Anterior cingulate cortex (tissue), 58 donors: ENCODE measurements around the gene MAB21L3.
A peak's percentile ranks its signal among the peaks of the same experiment; 100 is the strongest.

ENCODE experiments used
- DNase-seq, 58 donors: peaks; one replicate each; lab custom pipeline; 2025; lab: John Stamatoyannopoulos, UW

Gene MAB21L3

GRCh38 chr1:116161390-116161789 lies 50.2 kb downstream of the MAB21L3 start:
- no peak for DNase-seq

GRCh38 chr1:116161877-116162390 lies 50.7 kb downstream of the MAB21L3 start:
- DNase-seq: no peak

- DNase-seq: no peak
These were observed 52.3 kb downstream of the MAB21L3 start for GRCh38 chr1:116163533-116163932.

DNA sequence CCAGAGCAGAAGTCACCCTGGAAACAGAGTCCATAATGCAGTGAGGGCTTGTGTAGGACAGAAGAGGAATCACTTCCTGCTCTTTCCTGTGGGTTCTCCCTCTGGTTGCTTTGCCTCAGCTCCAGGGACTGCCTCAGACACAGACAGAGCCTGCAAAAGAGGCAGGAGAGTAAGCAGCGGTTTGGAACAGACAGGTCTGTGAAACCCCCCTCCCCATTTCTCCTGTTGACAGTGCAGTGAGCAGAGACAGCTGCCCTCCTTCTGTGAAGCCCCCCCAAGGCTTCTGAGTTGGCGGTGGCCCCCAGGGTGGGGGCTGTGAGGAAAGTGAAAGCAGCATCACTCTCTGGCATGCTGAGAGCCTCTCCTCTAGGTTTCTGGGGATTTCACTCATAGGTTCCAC lies 53.0 kb downstream of the MAB21L3 start:
- DNase-seq: peak in 3 of 58 donors; percentile 16 to 68 (median 19)

DNA sequence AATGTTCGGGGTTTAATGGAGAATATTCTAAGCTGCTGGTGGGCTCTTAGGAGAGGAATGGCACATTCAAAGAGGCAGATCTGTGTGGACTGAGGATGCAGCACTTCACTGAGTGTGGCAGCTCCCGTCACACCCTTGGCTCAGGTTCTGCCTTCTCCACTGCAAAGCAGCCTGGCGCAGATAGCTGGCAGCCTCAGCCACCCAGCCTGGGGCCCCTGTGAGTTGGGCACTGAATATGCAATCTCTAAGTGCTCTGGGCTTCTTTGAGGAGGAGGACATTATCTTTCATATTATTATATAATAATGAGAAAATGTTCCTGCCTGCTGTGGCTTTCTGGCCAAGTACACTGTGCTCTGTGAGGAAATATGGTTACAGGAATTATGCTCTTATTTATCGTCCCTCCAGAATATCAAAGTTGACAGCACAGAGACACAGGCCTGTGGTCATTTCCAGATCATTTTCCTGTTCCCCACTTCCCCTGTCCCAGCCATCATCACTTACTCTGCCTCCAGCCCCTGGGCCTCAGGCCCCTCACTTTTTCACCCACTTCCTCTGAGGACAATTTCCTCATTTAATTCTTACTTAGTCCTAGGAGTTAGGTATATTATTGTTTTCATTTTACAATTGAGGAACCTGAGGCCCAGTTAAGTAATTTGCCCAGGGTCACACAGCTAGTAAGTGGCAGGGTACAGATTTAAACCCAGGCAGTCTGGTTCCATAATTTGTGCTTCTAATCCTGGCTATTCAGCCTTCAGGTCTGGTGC lies 53.6 kb downstream of the MAB21L3 start:
- DNase-seq: peak in 35 of 58 donors; percentile 14 to 73 (median 36)

- DNase-seq: peak in 2 of 58 donors; percentile 12 to 18
These were observed 54.4 kb downstream of the MAB21L3 start for GRCh38 chr1:116165572-116165971.

DNA sequence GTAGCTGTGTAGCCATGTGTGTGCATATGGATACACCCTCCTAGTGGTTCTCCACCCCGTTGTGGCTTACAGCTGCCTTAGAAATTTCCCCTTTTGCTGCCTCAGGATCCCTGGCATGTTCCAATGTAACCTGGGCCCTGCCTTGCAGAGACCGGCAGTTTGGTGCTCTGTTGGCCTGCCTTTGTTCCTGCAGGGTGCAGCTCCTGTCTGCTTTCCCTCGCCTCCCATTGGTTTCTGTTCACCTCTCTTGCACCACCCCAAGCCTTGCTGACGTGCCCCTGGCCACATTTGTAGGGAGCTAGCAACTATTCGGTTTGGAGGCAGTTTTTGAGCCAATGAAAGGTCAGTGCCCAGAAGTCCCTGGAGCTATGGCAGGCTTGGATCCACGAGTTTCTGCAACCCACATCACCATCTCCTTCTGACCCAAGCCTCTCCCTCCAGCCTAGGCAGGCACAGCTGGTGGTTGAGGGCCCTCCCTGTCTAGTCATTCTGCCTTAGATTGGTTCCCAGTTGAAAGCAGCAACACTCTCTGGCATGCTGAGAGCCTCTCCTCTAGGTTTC lies 54.9 kb downstream of the MAB21L3 start:
- no peak for DNase-seq

DNA sequence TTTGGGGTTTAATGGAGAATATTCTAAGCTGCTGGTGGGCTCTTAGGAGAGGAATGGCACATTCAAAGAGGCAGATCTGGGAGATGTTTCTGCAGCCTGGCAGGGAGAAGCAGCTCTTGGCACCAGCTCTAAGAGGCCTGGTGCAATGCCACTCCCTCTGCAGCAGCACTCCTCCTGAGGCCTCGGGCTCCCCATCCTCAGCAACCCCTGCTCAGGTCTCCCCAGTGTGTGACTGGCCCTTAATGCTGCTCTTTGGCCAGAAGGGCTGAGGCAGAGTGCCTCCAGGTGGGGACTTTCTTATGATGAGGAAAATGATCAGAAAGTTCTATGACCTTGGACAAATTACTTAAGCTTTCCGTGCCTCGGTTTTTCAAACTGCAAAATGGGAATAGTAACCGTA lies 55.5 kb downstream of the MAB21L3 start:
- DNase-seq: no peak

DNA sequence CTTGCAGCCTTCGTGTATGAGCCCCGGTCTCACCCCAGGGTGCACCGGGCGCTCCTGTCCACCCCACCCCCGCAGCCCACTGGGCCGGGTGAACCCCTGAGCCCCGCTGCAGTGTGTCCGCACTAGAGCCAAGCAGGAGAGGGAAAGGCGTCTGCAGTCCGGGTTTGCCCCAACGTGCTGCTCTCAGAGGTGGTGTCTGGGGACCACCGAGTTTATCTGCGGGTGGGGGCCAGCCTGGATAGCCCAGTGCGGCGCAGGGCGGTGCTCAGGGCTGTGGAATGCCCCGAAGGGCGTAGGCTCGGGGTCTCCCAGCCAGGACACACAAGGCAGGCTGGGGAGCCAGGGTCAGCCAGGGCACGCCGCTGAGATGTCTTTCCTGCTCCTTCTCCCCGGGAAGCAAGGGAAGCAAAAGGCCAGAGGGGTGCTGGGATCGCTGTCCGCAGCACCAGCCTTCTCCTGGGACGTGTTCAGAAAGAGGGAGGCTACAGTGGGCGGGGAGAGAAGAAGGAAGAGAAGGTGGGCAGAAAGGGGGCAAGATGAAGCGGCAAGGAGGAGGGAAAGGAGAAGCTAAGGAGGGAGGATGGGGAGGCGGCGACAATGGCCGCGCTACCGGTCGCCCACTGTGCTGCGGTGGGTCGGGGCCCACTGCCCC lies 56.6 kb downstream of the MAB21L3 start:
- peak in 1 of 58 donors; percentile 42 for DNase-seq

- DNase-seq: peak in 52 of 58 donors; percentile 13 to 83 (median 59)
These were observed 57.3 kb downstream of the MAB21L3 start for GRCh38 chr1:116168277-116169032.

DNA sequence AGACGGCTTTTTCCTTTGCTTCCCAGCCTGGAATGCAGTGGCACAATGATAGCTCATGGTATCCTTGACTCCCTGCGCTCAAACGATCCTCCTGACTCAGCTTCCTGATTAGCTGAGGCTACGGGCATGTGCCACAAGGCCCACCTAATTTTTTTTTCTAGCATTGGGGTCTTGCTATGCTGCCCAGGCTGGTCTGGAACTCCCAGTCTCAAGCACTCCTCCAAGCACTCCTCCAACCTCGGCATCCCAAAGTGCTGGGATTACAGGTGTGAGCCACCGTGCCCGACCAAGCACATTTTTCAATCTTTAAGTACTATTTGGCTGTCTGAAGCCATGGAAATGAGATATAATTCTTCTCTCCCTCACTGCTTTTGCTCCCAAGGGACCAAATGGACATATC lies 58.7 kb downstream of the MAB21L3 start:
- no peak for DNase-seq

GRCh38 chr1:116170721-116171589 lies 59.8 kb downstream of the MAB21L3 start:
- DNase-seq: no peak

DNA sequence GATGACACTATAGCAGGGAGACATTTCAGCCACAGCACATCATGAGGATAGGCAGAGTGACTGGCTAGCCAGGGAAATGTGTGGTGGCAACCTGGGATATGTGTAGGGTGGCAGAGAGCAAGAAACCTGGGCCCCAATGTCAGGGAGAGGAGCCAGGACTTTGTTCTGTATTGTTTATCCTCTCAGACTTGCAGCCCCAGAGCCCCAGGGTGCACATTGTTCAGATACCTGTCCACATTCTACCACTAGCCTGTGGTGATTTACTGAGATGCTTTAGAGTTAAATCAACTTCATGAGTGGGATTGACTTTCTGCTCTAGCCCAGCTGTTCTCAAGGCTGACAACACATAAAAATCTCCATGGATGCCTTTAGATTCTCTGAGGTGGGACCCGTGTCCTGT lies 61.5 kb downstream of the MAB21L3 start:
- no peak for DNase-seq

- no peak for DNase-seq
These were observed 64.4 kb downstream of the MAB21L3 start for GRCh38 chr1:116175611-116176010.

DNA sequence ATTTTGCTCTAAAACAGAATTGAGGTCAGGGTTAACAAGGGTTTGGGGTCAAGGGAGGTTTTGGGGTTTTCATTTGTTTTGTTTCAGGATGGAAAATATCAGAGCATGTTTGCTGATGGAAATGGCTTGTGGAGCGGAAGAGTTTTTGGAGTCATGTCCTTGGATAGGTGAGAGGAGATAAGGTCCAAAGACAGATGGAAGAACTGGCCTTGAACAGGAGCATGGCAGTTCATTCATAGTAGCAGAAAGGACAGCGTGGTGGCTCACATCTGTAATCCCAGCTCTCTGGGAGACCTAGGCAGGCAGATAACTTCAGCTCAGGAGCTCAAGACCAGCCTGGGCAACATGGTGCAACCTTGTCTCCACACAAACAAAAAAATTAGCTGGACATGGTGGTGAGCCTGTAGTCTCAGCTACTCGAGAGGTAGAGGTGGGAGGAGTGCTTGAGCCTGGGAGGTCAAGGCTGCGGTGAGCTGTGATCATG lies 65.1 kb downstream of the MAB21L3 start:
- no peak for DNase-seq

DNA sequence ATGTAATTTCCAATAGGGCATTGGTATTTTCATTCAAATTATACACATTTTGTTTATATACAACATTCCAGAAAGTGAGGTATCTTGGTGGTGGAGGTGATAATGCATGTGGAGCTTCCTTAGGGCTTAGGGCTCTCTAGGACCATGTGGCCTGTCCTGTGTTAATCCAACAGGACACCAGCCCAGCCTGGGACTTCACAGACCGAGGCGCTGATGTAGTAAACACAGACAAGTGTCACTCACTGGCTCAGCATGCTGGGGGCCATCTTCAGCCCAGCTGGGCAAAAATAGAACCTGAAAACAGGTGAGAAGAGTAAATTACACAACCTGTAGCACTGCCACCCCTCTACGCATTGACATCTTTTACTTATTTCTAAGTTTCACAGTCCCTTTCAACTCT lies 66.7 kb downstream of the MAB21L3 start:
- DNase-seq: no peak

GRCh38 chr1:116178837-116179236 lies 67.6 kb downstream of the MAB21L3 start:
- DNase-seq: no peak

- no peak for DNase-seq
These were observed 68.2 kb downstream of the MAB21L3 start for GRCh38 chr1:116179419-116179818.

GRCh38 chr1:116179964-116180363 lies 68.8 kb downstream of the MAB21L3 start:
- DNase-seq: no peak
